Activated naive CD8-positive, alpha-beta T cell treated with anti-CD3 and anti-CD28 coated beads, Interleukin-2, amount 10 ng/mL, durations not matched to agents 7 days and 5 days (primary cell): ENCODE data around the gene PEA15. TPM values are rescaled to one million over a fixed set of nuclear protein-coding genes. Genes with fewer than 3 reads are reported as not detected.

Source experiments
- ATAC-seq: fragments of 150-1000 bp; cut with Tn5 transposase; one replicate; pipeline ENCODE4 v1.10.0; 2021; ENCODE audit warnings: low read depth, moderate library complexity
- POLR2A ChIA-PET: fragments of 350-600 bp; sonication (Branson Sonifier 250); formaldehyde crosslinking; loops from one replicate; lab custom pipeline; 2021; ENCODE audit warnings: antibody characterized with exemption; lab: Charles Lee
- DNase-seq: peaks from one replicate; pipeline ENCODE4 v3.0.0; 2021
- H3K27ac Mint-ChIP-seq: one replicate; pipeline ENCODE4 v1.8.0; 2022; ENCODE audit warnings: mild to moderate bottlenecking, mixed read lengths
- H3K27me3 Mint-ChIP-seq: one replicate; pipeline ENCODE4 v1.8.0; 2022; ENCODE audit warnings: mild to moderate bottlenecking, moderate library complexity, mixed read lengths
- H3K36me3 Mint-ChIP-seq: one replicate; pipeline ENCODE4 v1.8.0; 2021; ENCODE audit warnings: mild to moderate bottlenecking, mixed read lengths
- H3K4me1 Mint-ChIP-seq: one replicate; pipeline ENCODE4 v1.8.0; 2021; ENCODE audit warnings: mixed read lengths
- H3K4me3 Mint-ChIP-seq: one replicate; pipeline ENCODE4 v1.8.0; 2022; ENCODE audit warnings: mild to moderate bottlenecking, moderate library complexity, mixed read lengths
- H3K9me3 Mint-ChIP-seq: one replicate; pipeline ENCODE4 v1.8.0; 2021; ENCODE audit warnings: mixed read lengths
- total RNA-seq, 2 experiments: library from RNA; stranded (reverse); gene quantifications; one replicate each; pipeline ENCODE4 v1.2.3, GENCODE V29; 2021

The PEA15 gene
- total RNA-seq, 2 experiments from 2014 or later: 27.5 to 28.3 TPM

GRCh38 chr1:160244209-160244608 lies 39.0 kb downstream of the PEA15 start:
- ATAC-seq (no peak), DNase-seq (no peak)
- POLR2A ChIA-PET: no interaction called here
- Mint-ChIP-seq H3K36me3 (peaks cover 12% of the 10 kb centered on the region), H3K4me3 (no peak overlapping the region), H3K9me3 (no peaks in the 10 kb centered on the region), H3K27ac (no peak overlapping the region), H3K27me3 (no peaks in the 10 kb centered on the region), H3K4me1 (no peaks in the 10 kb centered on the region)

GRCh38 chr1:160245434-160245833 lies 40.2 kb downstream of the PEA15 start:
- Mint-ChIP-seq H3K4me1 (no peaks in the 10 kb centered on the region), H3K4me3 (no peak overlapping the region), H3K27ac (no peak overlapping the region), H3K27me3 (no peaks in the 10 kb centered on the region), H3K36me3 (peaks cover 4% of the 10 kb centered on the region), H3K9me3 (no peaks in the 10 kb centered on the region)
- POLR2A ChIA-PET: no interaction called here
- DNase-seq: no peak
- no peak for ATAC-seq

- Mint-ChIP-seq H3K27me3 (no peaks in the 10 kb centered on the region), H3K9me3 (no peaks in the 10 kb centered on the region), H3K36me3 (peaks cover 2% of the 10 kb centered on the region), H3K4me3 (no peak overlapping the region), H3K4me1 (peaks cover 2% of the 10 kb centered on the region), H3K27ac (no peak overlapping the region)
- POLR2A ChIA-PET: no interaction called here
- ATAC-seq (no peak), DNase-seq (no peak)
These were observed 41.9 kb downstream of the PEA15 start for GRCh38 chr1:160247053-160247452.

- DNase-seq (no peak), ATAC-seq (no peak)
- H3K36me3 Mint-ChIP-seq: no peaks in the 10 kb centered on the region
- no peak overlapping the region for H3K27ac Mint-ChIP-seq
- POLR2A ChIA-PET: no interaction called here
- no peaks in the 10 kb centered on the region for H3K27me3 Mint-ChIP-seq
- no peak overlapping the region for H3K4me3 Mint-ChIP-seq
- H3K9me3 Mint-ChIP-seq: no peaks in the 10 kb centered on the region
- H3K4me1 Mint-ChIP-seq: peaks cover 2% of the 10 kb centered on the region
These were observed 45.8 kb downstream of the PEA15 start for GRCh38 chr1:160251011-160251410.

- POLR2A ChIA-PET: interaction anchor here (0.6 to 1.1 kb wide), 3 partner anchors 10 to 151 kb away, joined by 3 to 10 read pairs (median 5); partner anchors contain the start of gene DCAF8
These were observed 46.7 kb downstream of the PEA15 start for GRCh38 chr1:160251687-160252526.

GRCh38 chr1:160255781-160256300 lies 50.7 kb downstream of the PEA15 start:
- Mint-ChIP-seq H3K36me3 (peaks cover 8% of the 10 kb centered on the region), H3K27me3 (no peaks in the 10 kb centered on the region), H3K9me3 (no peaks in the 10 kb centered on the region), H3K4me1 (peaks cover 14% of the 10 kb centered on the region), H3K27ac (no peak overlapping the region), H3K4me3 (no peak overlapping the region)
- POLR2A ChIA-PET: no interaction called here
- no peak for ATAC-seq
- no peak for DNase-seq

More at GRCh38 chr1:160251687-160252526, 46.7 kb downstream of the PEA15 start:
- peak; percentile 96 for ATAC-seq
- H3K4me3 Mint-ChIP-seq: no peak overlapping the region
- no peak overlapping the region for H3K27ac Mint-ChIP-seq
- no peaks in the 10 kb centered on the region for H3K27me3 Mint-ChIP-seq
- H3K36me3 Mint-ChIP-seq: no peaks in the 10 kb centered on the region
- no peak for DNase-seq
- H3K4me1 Mint-ChIP-seq: peaks cover 2% of the 10 kb centered on the region
- H3K9me3 Mint-ChIP-seq: no peaks in the 10 kb centered on the region

GRCh38 chr1:160256396-160257046 lies 51.3 kb downstream of the PEA15 start:
- no peak overlapping the region for H3K27ac Mint-ChIP-seq
- H3K9me3 Mint-ChIP-seq: no peaks in the 10 kb centered on the region
- H3K27me3 Mint-ChIP-seq: no peaks in the 10 kb centered on the region
- H3K36me3 Mint-ChIP-seq: peaks cover 8% of the 10 kb centered on the region
- POLR2A ChIA-PET: no interaction called here
- ATAC-seq (no peak), DNase-seq (no peak)
- peaks cover 17% of the 10 kb centered on the region for H3K4me1 Mint-ChIP-seq
- H3K4me3 Mint-ChIP-seq: no peak overlapping the region

GRCh38 chr1:160257411-160258015 lies 52.3 kb downstream of the PEA15 start:
- Mint-ChIP-seq H3K9me3 (no peaks in the 10 kb centered on the region), H3K4me1 (peaks cover 15% of the 10 kb centered on the region), H3K4me3 (no peak overlapping the region), H3K36me3 (peaks cover 11% of the 10 kb centered on the region), H3K27ac (no peak overlapping the region), H3K27me3 (no peaks in the 10 kb centered on the region)
- POLR2A ChIA-PET: no interaction called here
- ATAC-seq (no peak), DNase-seq (no peak)

GRCh38 chr1:160258177-160258798 lies 53.1 kb downstream of the PEA15 start:
- H3K4me1 Mint-ChIP-seq: peaks cover 18% of the 10 kb centered on the region
- H3K4me3 Mint-ChIP-seq: no peak overlapping the region
- no peaks in the 10 kb centered on the region for H3K9me3 Mint-ChIP-seq

GRCh38 chr1:160260406-160261382 lies 55.5 kb downstream of the PEA15 start:
- ATAC-seq (no peak), DNase-seq (no peak)
- H3K27ac Mint-ChIP-seq: peak overlapping the region; percentile 93
- H3K36me3 Mint-ChIP-seq: peaks cover 11% of the 10 kb centered on the region
- H3K4me1 Mint-ChIP-seq: peaks cover 20% of the 10 kb centered on the region
- H3K9me3 Mint-ChIP-seq: no peaks in the 10 kb centered on the region
- POLR2A ChIA-PET: interaction anchor here (0.7 to 4.9 kb wide), 5 partner anchors 10 to 80 kb away, joined by 3 to 49 read pairs (median 3); partner anchors contain the start of gene PEX19
- H3K27me3 Mint-ChIP-seq: no peaks in the 10 kb centered on the region
- peak overlapping the region; percentile 93 for H3K4me3 Mint-ChIP-seq

More at GRCh38 chr1:160258177-160258798, 53.1 kb downstream of the PEA15 start:
- Mint-ChIP-seq H3K36me3 (peaks cover 11% of the 10 kb centered on the region), H3K27me3 (no peaks in the 10 kb centered on the region), H3K27ac (no peak overlapping the region)
- ATAC-seq (no peak), DNase-seq (no peak)
- POLR2A ChIA-PET: no interaction called here

- ATAC-seq (peak; percentile 28), DNase-seq (peak; percentile 33)
- H3K36me3 Mint-ChIP-seq: peaks cover 11% of the 10 kb centered on the region
- peak overlapping the region; percentile 93 for H3K4me3 Mint-ChIP-seq
- POLR2A ChIA-PET: interaction anchor here (0.8 to 4.9 kb wide), 5 partner anchors 9 to 160 kb away, joined by 3 to 49 read pairs (median 4); partner anchors contain the start of gene PEX19
- peak overlapping the region; percentile 93 for H3K27ac Mint-ChIP-seq
- H3K9me3 Mint-ChIP-seq: no peaks in the 10 kb centered on the region
- peaks cover 20% of the 10 kb centered on the region for H3K4me1 Mint-ChIP-seq
- H3K27me3 Mint-ChIP-seq: no peaks in the 10 kb centered on the region
These were observed 56.3 kb downstream of the PEA15 start for GRCh38 chr1:160261556-160261892.
